GM21737 (cell line): Measurements from ENCODE around the gene TMED6.

ENCODE experiments used
- ATAC-seq: cut with Tn5 transposase; IDR thresholded peaks from one replicate; pipeline ENCODE4 v1.9.1; 2021; ENCODE audit warnings: mild to moderate bottlenecking, moderate library complexity; ENCODE audit not compliant: unreplicated experiment

TMED6 gene

DNA sequence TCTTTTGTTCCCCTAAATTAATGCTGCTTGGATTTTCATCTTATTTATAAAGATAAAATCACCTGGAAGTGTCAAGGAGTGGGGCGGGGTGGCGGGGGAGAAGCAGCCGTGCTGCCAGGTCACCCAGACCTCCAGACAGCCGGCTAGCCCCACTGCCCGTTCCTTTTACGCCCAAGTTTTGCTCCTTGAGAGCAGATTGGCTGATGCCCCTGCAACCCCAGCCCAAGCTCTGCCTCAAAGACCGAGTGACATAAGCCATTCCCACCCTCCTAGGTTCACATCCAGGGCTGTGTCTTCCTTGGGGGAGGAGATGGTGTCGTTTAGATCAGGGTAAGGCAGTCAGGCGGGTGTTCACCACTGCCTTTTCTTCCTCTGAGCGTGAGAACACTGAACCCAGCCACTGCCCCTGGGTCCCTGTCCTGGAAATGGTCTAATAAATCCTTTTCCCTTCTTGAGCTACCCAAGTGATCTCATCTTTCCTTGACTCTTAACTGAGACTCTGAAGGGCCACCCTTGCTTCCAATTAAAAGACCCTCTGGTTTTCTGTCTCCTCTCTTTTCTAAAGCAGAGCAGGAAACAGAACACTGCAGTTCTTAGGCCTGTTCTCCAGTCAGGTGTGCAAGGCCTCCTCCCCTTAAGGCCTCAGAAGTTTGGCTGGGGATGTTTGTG lies 26.9 kb downstream of the TMED6 start:
- ATAC-seq = no peak

DNA sequence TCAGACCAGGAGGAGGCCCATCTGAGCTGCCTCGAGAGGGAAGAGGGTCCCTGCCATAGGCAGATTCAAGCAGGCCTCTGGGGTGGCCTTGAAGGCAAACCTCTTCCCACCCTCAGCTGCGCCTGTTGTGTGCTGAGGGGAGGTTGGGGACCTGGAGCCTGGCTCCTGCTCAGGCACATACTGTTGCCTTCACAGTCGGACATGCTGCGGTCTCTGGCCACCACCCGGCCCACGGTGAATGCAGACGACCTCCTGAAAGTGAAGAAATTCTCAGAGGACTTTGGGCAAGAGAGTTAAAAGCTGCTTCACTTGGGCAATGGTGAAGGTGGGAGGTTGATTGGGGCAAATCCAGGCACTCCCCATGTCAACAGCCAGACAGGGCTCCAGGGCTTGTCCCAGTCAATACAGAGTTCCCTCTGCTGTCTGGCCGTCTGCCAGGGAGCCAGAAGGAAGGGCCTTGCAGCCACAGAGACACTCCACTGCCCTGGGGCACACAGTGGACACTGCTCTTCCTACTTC lies 27.5 kb downstream of the TMED6 start:
- ATAC-seq = no peak

GRCh38 chr16:69323415-69323814 lies 28.2 kb downstream of the TMED6 start:
- ATAC-seq = no peak

DNA sequence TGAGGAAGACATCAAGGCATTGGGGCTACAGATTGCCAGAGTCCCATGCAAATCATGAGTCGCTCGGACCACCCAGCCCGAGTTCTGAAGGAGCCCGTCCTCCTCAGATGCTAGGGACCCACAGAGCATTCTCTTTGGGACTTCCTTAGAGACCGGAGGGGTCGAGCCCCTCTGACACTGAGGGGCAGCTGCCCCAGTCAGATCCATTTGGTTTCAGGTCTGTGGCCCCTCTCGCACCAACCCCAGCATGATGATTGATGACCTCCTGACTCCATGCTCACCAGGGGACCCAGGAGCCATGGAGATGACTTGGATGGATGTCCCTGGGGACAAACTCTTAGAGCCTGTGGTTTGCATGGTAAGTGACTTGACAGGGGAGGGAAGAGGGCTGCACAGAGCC lies 29.2 kb downstream of the TMED6 start:
- no peak for ATAC-seq

DNA sequence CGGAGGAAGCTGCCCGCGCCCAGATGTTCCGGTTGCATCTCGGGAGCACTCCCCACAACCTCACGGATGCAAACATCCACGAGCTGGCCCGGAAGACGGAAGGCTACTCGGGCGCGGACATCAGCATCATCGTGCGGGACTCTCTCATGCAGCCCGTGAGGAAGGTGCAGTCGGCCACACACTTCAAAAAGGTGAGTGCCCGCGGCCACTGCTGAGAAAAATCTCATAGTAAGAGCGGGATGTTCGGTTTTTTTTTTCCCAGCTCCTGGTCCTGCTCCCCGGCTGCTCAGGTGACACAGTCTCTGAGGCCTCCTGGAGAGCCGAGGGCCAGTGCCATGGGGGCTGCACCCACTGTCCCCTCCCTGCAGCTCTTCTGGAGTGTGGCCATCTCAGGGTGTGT lies 30.5 kb downstream of the TMED6 start:
- ATAC-seq = no peak

DNA sequence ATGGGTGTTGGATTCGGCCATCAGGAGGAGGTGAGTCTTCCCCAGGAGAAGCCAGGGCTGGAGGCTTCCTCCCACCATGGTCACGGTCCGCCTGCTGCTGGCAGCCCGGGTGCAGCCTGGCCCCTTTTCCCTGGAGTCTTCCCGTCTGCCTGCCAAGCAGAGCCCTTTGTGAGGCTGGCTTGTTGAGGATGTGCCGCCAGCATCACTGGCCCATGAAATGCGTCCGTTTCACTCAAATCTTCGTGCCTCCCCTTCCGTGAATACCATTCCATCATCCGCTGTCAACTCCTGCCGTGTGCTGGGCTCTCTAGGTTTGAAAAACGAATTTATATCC lies 30.9 kb downstream of the TMED6 start:
- ATAC-seq = no peak

DNA sequence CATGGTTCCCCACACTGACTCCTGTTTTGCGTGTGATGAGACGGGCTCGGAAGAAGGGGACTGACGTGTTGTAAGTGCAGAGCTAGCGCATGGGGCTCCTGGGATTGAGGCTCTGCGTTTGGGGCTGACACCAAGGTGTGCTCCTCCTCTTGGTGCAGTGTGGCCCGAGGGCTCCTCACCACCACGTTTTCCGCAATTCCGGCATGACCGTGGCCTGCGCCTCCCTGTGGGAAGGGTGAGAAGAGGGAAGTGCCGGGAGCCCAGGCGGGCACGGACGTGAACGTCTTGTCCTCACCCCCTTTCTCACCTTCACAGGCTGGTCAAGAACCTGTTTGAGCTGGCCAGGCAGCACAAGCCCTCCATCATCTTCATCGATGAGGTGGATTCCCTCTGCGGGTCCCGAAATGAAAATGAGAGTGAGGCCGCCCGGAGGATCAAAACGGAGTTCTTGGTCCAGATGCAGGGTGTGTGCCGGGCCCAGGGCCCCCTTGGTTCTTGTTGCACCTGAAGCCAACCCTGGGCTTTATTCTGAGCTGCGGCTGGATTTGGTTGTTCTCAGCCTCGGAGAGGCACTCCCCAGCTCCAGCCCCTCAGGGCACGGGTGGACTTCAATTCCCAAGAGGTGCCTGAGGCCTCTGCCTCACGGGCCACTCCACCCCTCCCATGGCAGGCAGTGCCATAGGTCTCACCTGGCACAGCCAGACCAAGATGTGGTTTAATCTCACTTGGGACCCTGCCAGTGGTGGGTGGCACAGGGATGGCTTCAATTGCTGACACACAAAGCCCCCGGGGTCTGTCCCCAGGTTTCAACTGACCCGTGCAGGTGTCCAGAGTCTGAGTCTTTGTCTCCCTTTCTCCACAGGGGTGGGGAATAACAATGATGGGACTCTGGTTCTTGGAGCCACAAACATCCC lies 31.5 kb downstream of the TMED6 start:
- no peak for ATAC-seq

GRCh38 chr16:69319381-69319780 lies 32.2 kb downstream of the TMED6 start:
- no peak for ATAC-seq

DNA sequence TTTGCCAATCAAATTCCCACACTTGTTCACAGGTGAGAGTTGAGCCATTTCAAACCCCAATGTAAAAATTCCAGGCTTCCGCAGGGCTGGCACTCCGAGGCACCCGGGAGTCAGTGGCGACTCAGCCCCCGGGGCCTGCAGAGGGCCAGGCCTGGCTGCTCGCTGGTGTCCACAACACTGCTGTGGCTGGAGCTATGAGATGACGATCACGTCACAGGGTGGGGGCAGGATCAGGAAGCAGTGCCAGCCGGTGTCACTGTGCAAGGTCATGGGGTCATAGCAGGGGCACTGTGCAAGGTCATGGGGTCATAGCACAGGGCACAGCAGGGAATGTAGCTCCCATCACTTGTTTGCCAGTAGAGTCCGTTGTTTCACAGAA lies 32.7 kb downstream of the TMED6 start:
- ATAC-seq = no peak

DNA sequence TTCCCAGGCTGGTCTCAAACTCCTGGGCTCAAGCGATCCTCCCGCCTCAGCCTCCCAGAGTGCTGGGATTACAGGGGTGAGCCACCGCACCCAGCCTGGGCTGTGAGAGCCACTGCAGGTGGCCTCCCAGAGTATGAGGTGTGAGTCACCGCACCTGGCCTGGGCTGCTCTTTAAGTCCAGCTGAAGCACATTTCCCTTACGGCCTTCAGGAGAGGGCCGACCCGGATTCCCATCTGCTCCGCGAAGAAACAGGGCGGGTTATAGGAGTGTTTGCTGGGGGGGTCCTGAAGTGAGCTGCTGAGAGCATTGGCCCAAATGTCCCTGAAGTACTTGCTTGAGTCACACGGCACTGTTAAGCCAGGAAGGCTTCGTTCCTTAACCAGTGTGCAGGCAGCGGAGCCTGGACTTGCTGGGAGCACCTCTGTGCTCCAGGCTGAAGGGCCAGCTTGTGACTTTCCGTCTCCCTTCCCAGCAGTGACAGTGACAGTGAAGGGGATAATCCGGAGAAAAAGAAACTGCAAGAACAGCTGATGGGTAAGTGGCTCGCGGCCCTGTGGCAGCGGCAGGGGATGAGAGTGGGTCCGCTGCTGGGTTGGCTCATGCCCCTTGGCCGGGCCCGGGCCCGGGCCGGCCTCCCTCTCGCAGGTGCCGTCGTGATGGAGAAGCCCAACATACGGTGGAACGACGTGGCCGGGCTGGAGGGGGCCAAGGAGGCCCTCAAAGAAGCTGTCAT lies 33.2 kb downstream of the TMED6 start:
- ATAC-seq = no peak

GRCh38 chr16:69316595-69317034 lies 35.0 kb downstream of the TMED6 start:
- no peak for ATAC-seq

- no peak for ATAC-seq
These were observed 35.9 kb downstream of the TMED6 start for GRCh38 chr16:69315486-69316311.

- no peak for ATAC-seq
These were observed 37.1 kb downstream of the TMED6 start for GRCh38 chr16:69314534-69314933.

- ATAC-seq = no peak
These were observed 38.1 kb downstream of the TMED6 start for GRCh38 chr16:69313469-69313868.

GRCh38 chr16:69311533-69312387 lies 39.8 kb downstream of the TMED6 start:
- peak; percentile 40 for ATAC-seq

DNA sequence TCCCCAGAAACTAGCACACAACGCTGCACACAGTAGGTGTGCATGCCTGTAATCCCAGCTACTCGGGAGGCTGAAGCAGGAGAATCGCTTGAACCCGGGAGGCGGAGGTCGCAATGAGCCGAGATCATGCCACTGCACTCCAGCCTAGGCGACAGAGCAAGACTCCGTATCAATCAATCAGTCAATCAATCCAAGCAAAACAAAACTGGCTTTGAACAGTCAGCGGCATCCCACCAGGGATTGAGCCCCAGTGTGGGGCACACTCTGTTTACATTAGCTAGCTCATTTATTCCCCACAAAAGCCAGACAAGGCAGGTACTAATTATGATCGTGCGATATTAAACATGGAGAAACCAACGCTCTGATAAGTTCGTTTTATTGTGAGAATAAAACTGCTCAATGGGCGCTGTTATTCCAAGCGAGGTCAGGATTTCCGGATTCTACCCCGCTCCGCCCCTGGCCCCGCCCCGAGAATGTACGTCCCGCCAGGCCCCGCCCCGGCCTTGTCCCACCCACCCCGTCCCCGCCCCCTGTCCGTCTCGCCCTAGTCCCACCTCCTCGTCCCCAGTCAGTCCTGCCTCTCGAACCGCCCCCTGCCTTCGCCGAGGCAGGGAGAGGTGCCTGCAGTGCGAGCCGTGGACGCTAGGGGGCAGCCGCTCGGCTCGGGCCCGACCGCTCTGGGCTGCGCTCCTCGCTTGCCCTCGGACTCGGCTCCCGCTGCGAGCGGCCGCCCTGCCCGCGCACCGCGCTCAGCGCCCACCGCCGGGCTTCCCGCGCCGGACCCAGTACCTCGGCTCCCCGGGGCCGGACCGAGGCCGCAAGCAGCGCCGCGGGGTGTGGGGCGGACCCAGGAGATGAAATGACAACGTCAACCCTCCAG lies 40.7 kb downstream of the TMED6 start, which contains the start of gene VPS4A:
Gene VPS4A, plus strand, starts transcription at position 698 of the 880 bp plus-strand sequence. Its CDS starts 162 bp downstream, at position 860.
- ATAC-seq = peak; percentile 92

- no peak for ATAC-seq
These were observed 42.3 kb downstream of the TMED6 start for GRCh38 chr16:69309316-69309715.

DNA sequence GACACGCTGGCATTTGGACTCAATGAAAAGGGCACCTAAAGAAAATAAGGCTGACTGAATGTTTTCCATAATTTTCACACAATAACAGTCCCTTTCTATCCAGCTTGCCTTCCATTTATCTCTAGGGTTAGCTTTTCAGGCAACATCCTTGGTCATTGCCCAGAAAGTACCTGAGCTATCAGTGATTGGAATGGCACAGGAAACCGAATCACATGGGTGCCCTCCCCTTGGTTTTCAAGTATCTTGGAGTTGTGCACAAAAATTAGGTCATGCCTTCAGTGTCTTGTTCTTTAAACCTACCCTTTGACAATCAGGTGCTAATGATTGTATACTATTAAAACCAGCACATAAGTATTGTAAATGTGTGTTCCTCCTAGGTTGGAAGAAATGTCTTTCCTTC lies 43.7 kb downstream of the TMED6 start:
- no peak for ATAC-seq

DNA sequence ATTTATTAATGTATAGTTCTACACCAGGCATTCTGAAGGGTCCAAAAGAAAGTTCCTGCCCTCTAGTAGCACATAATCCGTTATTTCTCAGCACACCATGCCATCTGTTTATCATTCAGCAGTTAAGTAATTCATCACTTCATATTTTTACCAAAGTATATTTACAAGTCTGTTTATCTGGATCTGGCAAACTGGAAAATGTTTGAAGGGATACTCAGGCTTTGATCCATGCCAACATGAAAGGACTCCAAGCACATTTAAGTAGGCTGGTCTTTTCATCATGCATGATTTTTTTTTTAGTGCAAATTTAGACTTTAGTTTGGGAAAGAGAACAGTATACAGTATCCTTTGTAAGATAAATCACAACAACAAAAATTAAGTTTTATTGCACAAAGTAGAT lies 44.5 kb downstream of the TMED6 start:
- ATAC-seq = no peak
